ENCODE measurements around the gene RASL12. TPM values are rescaled to one million over a fixed set of nuclear protein-coding genes. Genes with fewer than 3 reads are reported as not detected.

The RASL12 gene
- polyA plus RNA-seq, 2 of the 4 experiments (the other 2 are of a cell fraction), result 0.08 to 0.34 TPM

DNA sequence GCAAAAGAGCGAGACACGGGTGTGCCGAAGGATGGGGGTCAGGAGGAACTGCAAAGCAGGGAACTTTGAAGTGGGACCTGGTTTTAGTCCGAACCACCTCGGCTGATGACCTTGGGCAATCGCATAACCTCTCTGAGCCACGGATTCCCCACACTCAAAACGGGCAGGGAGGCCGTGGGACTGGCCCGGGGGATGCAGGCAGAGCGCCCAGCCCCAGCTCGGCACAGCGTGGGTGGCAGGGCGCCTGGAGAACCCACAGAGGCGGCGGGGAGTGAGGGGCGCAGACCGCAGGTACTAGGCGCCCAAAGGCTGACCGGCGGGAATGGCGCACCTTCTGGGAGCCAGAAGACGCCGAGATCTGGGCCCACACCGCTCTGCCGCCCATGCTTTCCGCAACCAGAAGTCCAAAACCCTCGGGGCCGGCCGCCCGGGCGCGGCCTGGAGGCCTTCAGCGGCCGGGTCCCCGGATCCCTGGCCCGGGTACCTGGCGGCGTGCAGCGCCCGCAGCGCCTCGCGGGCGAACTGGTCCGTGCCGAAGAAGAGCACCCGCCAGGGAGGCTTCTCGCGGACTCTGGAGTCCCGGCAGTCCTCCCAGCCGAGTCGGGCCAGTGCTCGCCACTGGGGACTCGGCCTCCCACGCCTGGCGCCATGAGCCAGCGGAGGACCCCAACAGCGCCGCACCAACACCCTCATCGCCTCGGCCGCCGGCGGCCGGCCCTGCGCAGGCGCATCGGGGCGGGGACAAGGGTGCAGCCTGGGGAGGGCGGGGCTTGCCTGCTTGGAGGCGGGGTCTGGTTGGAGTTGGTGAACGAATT is 38.7 kb downstream of the RASL12 start, which contains the start of gene MTFMT:
TSS of gene MTFMT (minus strand) at position 719 of the 815 bp plus-strand sequence. CDS start at position 693, 26 bp downstream.
- DNase-seq (ENCODE audit: low read depth in 1 of 2, low spot score in 1 of 2) (peak; percentile 88 to 97), FAIRE-seq (no peak), ATAC-seq (peak; percentile 65 to 83)
- POLR2A ChIA-PET, result no interaction called here
- H3K4me2 ChIP-seq, result peak within 1 kb of the TSS; percentile 98
- no peaks in the 10 kb centered on the region for H3K9me3 ChIP-seq
- CTCF ChIA-PET, result interaction anchor here (0.8 to 8.0 kb wide), 2 partner anchors 50 to 298 kb away, joined by 3 to 254 read pairs; partner anchors contain the start of gene KBTBD13
- WGBS (ENCODE audit: missing lambda C conversion rate), result 2% methylated on average over 37 of the region's 73 CpGs
- peak within 1 kb of the TSS; percentile 73 for H3K4me3 ChIP-seq
- H3K27ac ChIP-seq, result peak within 1 kb of the TSS; percentile 93 to 96
- TF ChIP-seq NPAS2 (CRISPR knock-in tag; IDR thresholded peaks at IDR 0.05; ENCODE audit: borderline replicate concordance) (no peak), PHF8 (IDR thresholded peaks at IDR 0.05; ENCODE audit: borderline replicate concordance, low read depth) (peak; percentile 91), TP53 (CRISPR knock-in tag; IDR thresholded peaks at IDR 0.05) (no peak), MYC (IDR thresholded peaks at IDR 0.05; ENCODE audit: borderline replicate concordance, low read length) (peak; percentile 60), JUN (IDR thresholded peaks at IDR 0.05) (peak; percentile 66 to 92; a peak in 3 of 5 replicates), ZSCAN20 (CRISPR knock-in tag; IDR thresholded peaks at IDR 0.05) (no peak), HOXB13 (CRISPR knock-in tag; IDR thresholded peaks at IDR 0.05; ENCODE audit: low read depth) (no peak), POLR2A (IDR thresholded peaks at IDR 0.05; ENCODE audit: low read length) (peak; percentile 99), KDM5A (IDR thresholded peaks at IDR 0.05) (0 out of 2 replicates have a peak, but pooled peaks have one; percentile 29), HEYL (CRISPR knock-in tag; IDR thresholded peaks at IDR 0.05) (no peak), RCOR1 (IDR thresholded peaks at IDR 0.05; ENCODE audit: low read depth, low read length) (no peak), CBX2 (IDR thresholded peaks at IDR 0.05; ENCODE audit: borderline replicate concordance, low read depth) (no peak), KDM1A (IDR thresholded peaks at IDR 0.05; ENCODE audit: low read depth) (0 out of 2 replicates have a peak, but pooled peaks have one; percentile 58), FOSB (CRISPR knock-in tag; IDR thresholded peaks at IDR 0.05) (no peak)
- TF ChIP-seq, protein P1, sequence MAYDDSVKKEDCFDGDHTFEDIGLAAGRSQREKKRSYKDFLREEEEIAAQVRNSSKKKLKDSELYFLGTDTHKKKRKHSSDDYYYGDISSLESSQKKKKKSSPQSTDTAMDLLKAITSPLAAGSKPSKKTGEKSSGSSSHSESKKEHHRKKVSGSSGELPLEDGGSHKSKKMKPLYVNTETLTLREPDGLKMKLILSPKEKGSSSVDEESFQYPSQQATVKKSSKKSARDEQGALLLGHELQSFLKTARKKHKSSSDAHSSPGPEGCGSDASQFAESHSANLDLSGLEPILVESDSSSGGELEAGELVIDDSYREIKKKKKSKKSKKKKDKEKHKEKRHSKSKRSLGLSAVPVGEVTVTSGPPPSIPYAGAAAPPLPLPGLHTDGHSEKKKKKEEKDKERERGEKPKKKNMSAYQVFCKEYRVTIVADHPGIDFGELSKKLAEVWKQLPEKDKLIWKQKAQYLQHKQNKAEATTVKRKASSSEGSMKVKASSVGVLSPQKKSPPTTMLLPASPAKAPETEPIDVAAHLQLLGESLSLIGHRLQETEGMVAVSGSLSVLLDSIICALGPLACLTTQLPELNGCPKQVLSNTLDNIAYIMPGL (CRISPR knock-in tag; IDR thresholded peaks at IDR 0.05; ENCODE audit: borderline replicate concordance), result peak; percentile 88; the same call in 1 of the 2 replicates
- TF ChIP-seq, protein P2, sequence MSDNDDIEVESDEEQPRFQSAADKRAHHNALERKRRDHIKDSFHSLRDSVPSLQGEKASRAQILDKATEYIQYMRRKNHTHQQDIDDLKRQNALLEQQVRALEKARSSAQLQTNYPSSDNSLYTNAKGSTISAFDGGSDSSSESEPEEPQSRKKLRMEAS (IDR thresholded peaks at IDR 0.05), result peak; percentile 74
- TF ChIP-seq, protein P3, sequence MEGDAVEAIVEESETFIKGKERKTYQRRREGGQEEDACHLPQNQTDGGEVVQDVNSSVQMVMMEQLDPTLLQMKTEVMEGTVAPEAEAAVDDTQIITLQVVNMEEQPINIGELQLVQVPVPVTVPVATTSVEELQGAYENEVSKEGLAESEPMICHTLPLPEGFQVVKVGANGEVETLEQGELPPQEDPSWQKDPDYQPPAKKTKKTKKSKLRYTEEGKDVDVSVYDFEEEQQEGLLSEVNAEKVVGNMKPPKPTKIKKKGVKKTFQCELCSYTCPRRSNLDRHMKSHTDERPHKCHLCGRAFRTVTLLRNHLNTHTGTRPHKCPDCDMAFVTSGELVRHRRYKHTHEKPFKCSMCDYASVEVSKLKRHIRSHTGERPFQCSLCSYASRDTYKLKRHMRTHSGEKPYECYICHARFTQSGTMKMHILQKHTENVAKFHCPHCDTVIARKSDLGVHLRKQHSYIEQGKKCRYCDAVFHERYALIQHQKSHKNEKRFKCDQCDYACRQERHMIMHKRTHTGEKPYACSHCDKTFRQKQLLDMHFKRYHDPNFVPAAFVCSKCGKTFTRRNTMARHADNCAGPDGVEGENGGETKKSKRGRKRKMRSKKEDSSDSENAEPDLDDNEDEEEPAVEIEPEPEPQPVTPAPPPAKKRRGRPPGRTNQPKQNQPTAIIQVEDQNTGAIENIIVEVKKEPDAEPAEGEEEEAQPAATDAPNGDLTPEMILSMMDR (IDR thresholded peaks at IDR 0.05), result peak; percentile 18; the same call in 1 of the 3 replicates
- TF ChIP-seq, protein P4, sequence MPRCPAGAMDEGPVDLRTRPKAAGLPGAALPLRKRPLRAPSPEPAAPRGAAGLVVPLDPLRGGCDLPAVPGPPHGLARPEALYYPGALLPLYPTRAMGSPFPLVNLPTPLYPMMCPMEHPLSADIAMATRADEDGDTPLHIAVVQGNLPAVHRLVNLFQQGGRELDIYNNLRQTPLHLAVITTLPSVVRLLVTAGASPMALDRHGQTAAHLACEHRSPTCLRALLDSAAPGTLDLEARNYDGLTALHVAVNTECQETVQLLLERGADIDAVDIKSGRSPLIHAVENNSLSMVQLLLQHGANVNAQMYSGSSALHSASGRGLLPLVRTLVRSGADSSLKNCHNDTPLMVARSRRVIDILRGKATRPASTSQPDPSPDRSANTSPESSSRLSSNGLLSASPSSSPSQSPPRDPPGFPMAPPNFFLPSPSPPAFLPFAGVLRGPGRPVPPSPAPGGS (IDR thresholded peaks at IDR 0.05), result peak; percentile 93
- peaks cover 32% of the 10 kb centered on the region for H3K4me1 ChIP-seq

DNA sequence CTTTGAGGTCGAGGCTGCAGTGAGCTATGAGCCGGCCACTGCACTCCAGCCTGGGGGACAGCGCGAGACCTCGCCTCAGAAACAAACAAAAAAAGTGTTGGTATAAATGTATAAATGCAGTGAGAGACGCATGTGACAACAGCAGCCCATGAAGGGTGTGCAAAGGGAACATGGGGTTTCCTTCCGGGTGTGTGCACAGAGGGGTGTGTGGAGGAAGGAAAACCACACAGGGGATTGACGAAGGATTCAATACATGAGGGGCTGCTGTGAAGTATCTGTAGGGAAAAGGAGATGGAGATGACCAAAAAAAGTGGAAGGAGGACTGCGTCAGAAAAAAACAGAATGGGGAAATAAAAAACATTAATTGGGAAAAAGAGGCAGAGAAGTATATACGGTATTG is 39.5 kb downstream of the RASL12 start:
- ChIA-PET CTCF (interaction anchor here (1.7 kb wide), 1 partner anchor 50 kb away, joined by 6 read pairs; no protein-coding TSS in a partner anchor), POLR2A (no interaction called here)
- FAIRE-seq, result no peak
- peaks cover 24% of the 10 kb centered on the region for H3K4me1 ChIP-seq
- H3K4me2 ChIP-seq, result peak overlapping the region; percentile 98
- TF ChIP-seq, protein P5, sequence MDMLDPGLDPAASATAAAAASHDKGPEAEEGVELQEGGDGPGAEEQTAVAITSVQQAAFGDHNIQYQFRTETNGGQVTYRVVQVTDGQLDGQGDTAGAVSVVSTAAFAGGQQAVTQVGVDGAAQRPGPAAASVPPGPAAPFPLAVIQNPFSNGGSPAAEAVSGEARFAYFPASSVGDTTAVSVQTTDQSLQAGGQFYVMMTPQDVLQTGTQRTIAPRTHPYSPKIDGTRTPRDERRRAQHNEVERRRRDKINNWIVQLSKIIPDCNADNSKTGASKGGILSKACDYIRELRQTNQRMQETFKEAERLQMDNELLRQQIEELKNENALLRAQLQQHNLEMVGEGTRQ (IDR thresholded peaks at IDR 0.05), result no peak
- TF ChIP-seq KDM5A (IDR thresholded peaks at IDR 0.05), result no peak
- TF ChIP-seq JUN (IDR thresholded peaks at IDR 0.05), result no peak
- TF ChIP-seq, protein P6, sequence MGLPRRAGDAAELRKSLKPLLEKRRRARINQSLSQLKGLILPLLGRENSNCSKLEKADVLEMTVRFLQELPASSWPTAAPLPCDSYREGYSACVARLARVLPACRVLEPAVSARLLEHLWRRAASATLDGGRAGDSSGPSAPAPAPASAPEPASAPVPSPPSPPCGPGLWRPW (IDR thresholded peaks at IDR 0.05), result no peak
- TF ChIP-seq EP300 (IDR thresholded peaks at IDR 0.05), result no peak
- TF ChIP-seq MAFK (IDR thresholded peaks at IDR 0.05; ENCODE audit: partially characterized antibody), result no peak
- no peak for TF ChIP-seq NFE2L2 (conservative IDR thresholded peaks at IDR 0.05; ENCODE audit: low read length)
- TF ChIP-seq NPAS2 (CRISPR knock-in tag; IDR thresholded peaks at IDR 0.05; ENCODE audit: borderline replicate concordance), result no peak
- no peak for TF ChIP-seq KDM1A (IDR thresholded peaks at IDR 0.05; ENCODE audit: low read depth)
- no peak for TF ChIP-seq HDAC2 (IDR thresholded peaks at IDR 0.05)
- H3K9me3 ChIP-seq, result no peaks in the 10 kb centered on the region
- H3K27ac ChIP-seq, result peak overlapping the region; percentile 93 to 96; a peak in 5 of 6 replicates
- no peak for DNase-seq (ENCODE audit: low read depth in 1 of 2, low spot score in 1 of 2)
- peak overlapping the region; percentile 73 for H3K4me3 ChIP-seq
- ATAC-seq, result no peak
- 58% methylated on average over 10 of the region's 10 CpGs for WGBS (ENCODE audit: missing lambda C conversion rate)
